HepG2 (cell line): ENCODE results near the gene UBE3D.

ENCODE experiments used
- CTCF ChIP-seq: sonication (generic); formaldehyde crosslinking; IDR thresholded peaks from 2 replicates; pipeline ENCODE4 v1.5.0; 2020; ENCODE audit warnings: mild to moderate bottlenecking, missing genetic modification reagents, moderate library complexity
- HMGXB4 ChIP-seq, 2 experiments: sonication (generic) in 1 of 2; formaldehyde crosslinking in 1 of 2; IDR thresholded peaks; 2 replicates each; pipeline versions ENCODE4 v1.4.0 to v1.6.1; 2018 to 2020; ENCODE audit warnings: missing genetic modification reagents in 2 of 2, borderline replicate concordance in 1 of 2, low read depth in 1 of 2, mild to moderate bottlenecking in 1 of 2, missing biosample characterization in 1 of 2
- IRF2 ChIP-seq: IDR thresholded peaks from 2 replicates; pipeline ENCODE4 v1.6.1; 2018; ENCODE audit warnings: missing genetic modification reagents, missing compliant biosample characterization
- NBN ChIP-seq: fragments of 450-650 bp; conservative IDR thresholded peaks from 2 replicates; pipeline ENCODE4 v1.6.1; 2017
- NFE2L2 ChIP-seq: fragments of 150-350 bp; IDR thresholded peaks from 2 replicates; pipeline ENCODE4 v1.6.1; 2014; ENCODE audit warnings: low read length
- SP1 ChIP-seq, 2 experiments: fragments of 450-650 bp in 1 of 2; sonication (generic) in 1 of 2; formaldehyde crosslinking in 1 of 2; IDR thresholded peaks; 2 replicates each; pipeline versions ENCODE4 v1.4.0 to v1.6.1; 2016 to 2020; ENCODE audit warnings: missing genetic modification reagents in 1 of 2
- STAT6 ChIP-seq: sonication (generic); formaldehyde crosslinking; IDR thresholded peaks from 2 replicates; pipeline ENCODE4 v1.4.0; 2020; ENCODE audit warnings: missing genetic modification reagents, mild to moderate bottlenecking, borderline replicate concordance
- TAF1 ChIP-seq: sonication (generic); formaldehyde crosslinking; IDR thresholded peaks from 2 replicates; pipeline ENCODE4 v1.4.0; 2020; ENCODE audit warnings: missing genetic modification reagents
- ZNF615 ChIP-seq: sonication (generic); formaldehyde crosslinking; IDR thresholded peaks from 2 replicates; pipeline ENCODE4 v1.5.0; 2020; ENCODE audit warnings: mild to moderate bottlenecking, missing genetic modification reagents, borderline replicate concordance

- TF ChIP-seq STAT6 (CRISPR knock-in tag) (no peak), NFE2L2 (no peak), HMGXB4 (CRISPR knock-in tag; IDR thresholded peaks at IDR 0.05; ENCODE audit: borderline replicate concordance in 1 of 2, low read depth in 1 of 2) (no peak), CTCF (CRISPR knock-in tag) (no peak), ZNF615 (no peak), TAF1 (CRISPR knock-in tag) (no peak), IRF2 (CRISPR knock-in tag) (no peak), SP1 (IDR thresholded peaks at IDR 0.05) (no peak), SP1 (CRISPR knock-in tag; IDR thresholded peaks at IDR 0.05) (no peak), NBN (no peak)
Measured at GRCh38 chr6:83086751-83087150, 21.1 kb upstream of the UBE3D start.
